HEK293 (cell line): ENCODE measurements around the gene ELL.
A peak's percentile ranks its signal among the peaks of the same experiment; 100 is the strongest.

Experiments
- CTCF ChIA-PET: fragments of 350-600 bp; formaldehyde crosslinking; extraction: SDS; loops from one replicate; lab custom pipeline; 2021; ENCODE audit warnings: antibody characterized with exemption; lab: Yijun Ruan, JAX
- POLR2A ChIA-PET: fragments of 300-600 bp; formaldehyde crosslinking; extraction: SDS; loops from one replicate; lab custom pipeline; 2020; ENCODE audit warnings: antibody characterized with exemption, inconsistent platforms; lab: Yijun Ruan, JAX
- H3K27ac ChIP-seq: fragments of 200-500 bp; sonication (Bioruptor generic); 2 replicates; pipeline ENCODE4 v1.5.1; 2014; ENCODE audit warnings: low read depth, low read length, control low read depth, inconsistent platforms; ENCODE audit errors: extremely low read depth
- H3K36me3 ChIP-seq, 2 experiments: fragments of 200-500 bp in 1 of 2; sonication (Bioruptor generic) in 1 of 2; 1 replicate in 1 of 2; 2 replicates in 1 of 2; pipeline ENCODE4 v1.5.1; 2014 to 2017; ENCODE audit warnings: inconsistent platforms in 2 of 2, low read length in 2 of 2; ENCODE audit not compliant: control insufficient read depth in 2 of 2, insufficient read depth in 1 of 2
- H3K4me1 ChIP-seq: fragments of 200-500 bp; sonication (Bioruptor generic); 2 replicates; pipeline ENCODE4 v1.5.1; 2014; ENCODE audit warnings: mild to moderate bottlenecking, low read length, inconsistent platforms; ENCODE audit not compliant: control insufficient read depth, insufficient read depth
- H3K4me3 ChIP-seq: 2 replicates; pipeline ENCODE4 v1.5.1; 2011; ENCODE audit warnings: low read depth, mild to moderate bottlenecking, control low read depth, low read length, moderate library complexity
- H3K9me3 ChIP-seq: fragments of 200-500 bp; sonication (Bioruptor generic); 2 replicates; pipeline ENCODE4 v1.5.1; 2014; ENCODE audit warnings: low read depth, low read length, inconsistent platforms; ENCODE audit not compliant: control insufficient read depth, insufficient read depth
- BCL11A ChIP-seq: fragments of 450-650 bp; formaldehyde crosslinking; IDR thresholded peaks from 2 replicates; pipeline ENCODE4 v1.5.1; 2016; ENCODE audit warnings: low read depth, missing biosample characterization, missing genetic modification characterization
- IKZF3 ChIP-seq: fragments of 450-650 bp; IDR thresholded peaks from 2 replicates; pipeline ENCODE4 v1.5.0; 2018; ENCODE audit warnings: missing biosample characterization, mild to moderate bottlenecking, missing genetic modification characterization, moderate library complexity
- KLF16 ChIP-seq: fragments of 450-650 bp; formaldehyde crosslinking; IDR thresholded peaks from 2 replicates; pipeline ENCODE4 v1.5.1; 2017; ENCODE audit warnings: missing biosample characterization, missing genetic modification characterization
- MYNN ChIP-seq: fragments of 450-650 bp; formaldehyde crosslinking; IDR thresholded peaks from 2 replicates; pipeline ENCODE4 v1.5.1; 2016; ENCODE audit warnings: missing biosample characterization, missing genetic modification characterization, borderline replicate concordance
- TCF7L2 ChIP-seq: IDR thresholded peaks from 2 replicates; pipeline ENCODE4 v1.6.1; 2011; ENCODE audit warnings: low read depth, mild to moderate bottlenecking, inconsistent platforms, low read length, moderate library complexity, borderline replicate concordance
- TRIM28 ChIP-seq: IDR thresholded peaks from 2 replicates; pipeline ENCODE4 v1.6.1; 2011; ENCODE audit warnings: low read length, control low read depth, borderline replicate concordance
- ZEB2 ChIP-seq: fragments of 450-650 bp; formaldehyde crosslinking; IDR thresholded peaks from 2 replicates; pipeline ENCODE4 v1.5.1; 2016; ENCODE audit warnings: missing biosample characterization, missing genetic modification characterization
- ZFHX2 ChIP-seq: fragments of 450-650 bp; formaldehyde crosslinking; conservative IDR thresholded peaks from 2 replicates; pipeline ENCODE4 v1.5.1; 2016; ENCODE audit warnings: missing biosample characterization, missing genetic modification characterization
- ZFP3 ChIP-seq: fragments of 450-650 bp; formaldehyde crosslinking; IDR thresholded peaks from 2 replicates; pipeline ENCODE4 v1.5.1; 2016; ENCODE audit warnings: low read depth, missing biosample characterization, missing genetic modification characterization
- ZFP69B ChIP-seq: fragments of 450-650 bp; formaldehyde crosslinking; IDR thresholded peaks from 2 replicates; pipeline ENCODE4 v1.5.1; 2016; ENCODE audit warnings: missing biosample characterization, missing genetic modification characterization
- ZNF155 ChIP-seq: fragments of 450-650 bp; formaldehyde crosslinking; IDR thresholded peaks from 2 replicates; pipeline ENCODE4 v1.5.1; 2016; ENCODE audit warnings: missing biosample characterization, missing genetic modification characterization
- ZNF169 ChIP-seq: fragments of 450-650 bp; formaldehyde crosslinking; IDR thresholded peaks from 2 replicates; pipeline ENCODE4 v1.5.1; 2016; ENCODE audit warnings: missing biosample characterization, missing genetic modification characterization
- ZNF221 ChIP-seq: fragments of 450-650 bp; formaldehyde crosslinking; IDR thresholded peaks from 2 replicates; pipeline ENCODE4 v1.5.1; 2017; ENCODE audit warnings: missing biosample characterization, missing genetic modification characterization, borderline replicate concordance
- ZNF341 ChIP-seq: fragments of 450-650 bp; formaldehyde crosslinking; IDR thresholded peaks from 2 replicates; pipeline ENCODE4; 2016; ENCODE audit warnings: low read depth, missing biosample characterization, missing genetic modification characterization
- ZNF350 ChIP-seq: fragments of 450-650 bp; formaldehyde crosslinking; IDR thresholded peaks from 2 replicates; pipeline ENCODE4 v1.5.0; 2017; ENCODE audit warnings: missing biosample characterization, mild to moderate bottlenecking, missing genetic modification characterization
- ZNF398 ChIP-seq: fragments of 450-650 bp; formaldehyde crosslinking; IDR thresholded peaks from 2 replicates; pipeline ENCODE4 v1.5.1; 2017; ENCODE audit warnings: missing biosample characterization, missing genetic modification characterization
- ZNF423 ChIP-seq: fragments of 450-650 bp; formaldehyde crosslinking; IDR thresholded peaks from 2 replicates; pipeline ENCODE4 v1.5.1; 2016; ENCODE audit warnings: missing biosample characterization, missing genetic modification characterization
- ZNF521 ChIP-seq: fragments of 450-650 bp; formaldehyde crosslinking; IDR thresholded peaks from 2 replicates; pipeline ENCODE4 v1.5.1; 2017; ENCODE audit warnings: missing biosample characterization, mild to moderate bottlenecking, missing genetic modification characterization
- ZNF549 ChIP-seq: fragments of 450-650 bp; IDR thresholded peaks from 2 replicates; pipeline ENCODE4 v1.5.1; 2018; ENCODE audit warnings: missing biosample characterization, missing genetic modification characterization, mild to moderate bottlenecking, inconsistent platforms, moderate library complexity
- ZSCAN16 ChIP-seq: fragments of 450-650 bp; formaldehyde crosslinking; IDR thresholded peaks from 2 replicates; pipeline ENCODE4 v1.5.1; 2016; ENCODE audit warnings: missing biosample characterization, missing genetic modification characterization
- TF ChIP-seq, protein P1 (sequence below): fragments of 450-650 bp; formaldehyde crosslinking; IDR thresholded peaks from 2 replicates; pipeline ENCODE4 v1.5.1; 2017; ENCODE audit warnings: missing biosample characterization, missing genetic modification characterization
- TF ChIP-seq, protein P2 (sequence below): sonication (generic); formaldehyde crosslinking; IDR thresholded peaks from 2 replicates; pipeline ENCODE4 v1.8.1; 2022; ENCODE audit warnings: mild to moderate bottlenecking, moderate library complexity, missing genetic modification reagents
- TF ChIP-seq, protein P3 (sequence below): fragments of 450-650 bp; IDR thresholded peaks from 2 replicates; pipeline ENCODE4 v1.5.1; 2018; ENCODE audit warnings: missing biosample characterization, missing genetic modification characterization
- TF ChIP-seq, protein P4 (sequence below): fragments of 450-650 bp; formaldehyde crosslinking; IDR thresholded peaks from 2 replicates; pipeline ENCODE4 v1.5.1; 2016; ENCODE audit warnings: missing biosample characterization, missing genetic modification characterization
- TF ChIP-seq, protein P5 (sequence below): fragments of 450-650 bp; formaldehyde crosslinking; IDR thresholded peaks from 2 replicates; pipeline ENCODE4 v1.5.1; 2017; ENCODE audit warnings: missing biosample characterization, missing genetic modification characterization
- TF ChIP-seq, protein P6 (sequence below): fragments of 450-650 bp; formaldehyde crosslinking; IDR thresholded peaks from 2 replicates; pipeline ENCODE4 v1.5.1; 2016; ENCODE audit warnings: missing biosample characterization, missing genetic modification characterization, low read depth

ELL gene

GRCh38 chr19:18522124-18522861 is 423 bp upstream of the ELL start:
- CTCF ChIA-PET, result interaction anchor here (0.6 to 1.4 kb wide), 7 partner anchors 16 to 168 kb away, joined by 3 to 7 read pairs (median 3); no protein-coding TSS in a partner anchor
- 0 out of 2 replicates have a peak overlapping the region, but pooled peaks have one; percentile 81 for H3K27ac ChIP-seq
- TF ChIP-seq ZFP69B, result peak; percentile 27; the same call in 1 of the 2 replicates
- TF ChIP-seq ZNF341, result no peak
- no peak for TF ChIP-seq IKZF3 (tag by site-specific recombination)
- TF ChIP-seq KLF16 (tag by site-specific recombination), result peak; percentile 20; the same call in 1 of the 2 replicates
- TF ChIP-seq ZFHX2, result peak; percentile 71
- TF ChIP-seq, protein P1, sequence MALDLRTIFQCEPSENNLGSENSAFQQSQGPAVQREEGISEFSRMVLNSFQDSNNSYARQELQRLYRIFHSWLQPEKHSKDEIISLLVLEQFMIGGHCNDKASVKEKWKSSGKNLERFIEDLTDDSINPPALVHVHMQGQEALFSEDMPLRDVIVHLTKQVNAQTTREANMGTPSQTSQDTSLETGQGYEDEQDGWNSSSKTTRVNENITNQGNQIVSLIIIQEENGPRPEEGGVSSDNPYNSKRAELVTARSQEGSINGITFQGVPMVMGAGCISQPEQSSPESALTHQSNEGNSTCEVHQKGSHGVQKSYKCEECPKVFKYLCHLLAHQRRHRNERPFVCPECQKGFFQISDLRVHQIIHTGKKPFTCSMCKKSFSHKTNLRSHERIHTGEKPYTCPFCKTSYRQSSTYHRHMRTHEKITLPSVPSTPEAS (tag by site-specific recombination), result no peak
- no peak for TF ChIP-seq ZNF155 (tag by site-specific recombination)
- no peak for TF ChIP-seq TRIM28
- no peak for TF ChIP-seq ZNF350 (tag by site-specific recombination)
- TF ChIP-seq, protein P2, sequence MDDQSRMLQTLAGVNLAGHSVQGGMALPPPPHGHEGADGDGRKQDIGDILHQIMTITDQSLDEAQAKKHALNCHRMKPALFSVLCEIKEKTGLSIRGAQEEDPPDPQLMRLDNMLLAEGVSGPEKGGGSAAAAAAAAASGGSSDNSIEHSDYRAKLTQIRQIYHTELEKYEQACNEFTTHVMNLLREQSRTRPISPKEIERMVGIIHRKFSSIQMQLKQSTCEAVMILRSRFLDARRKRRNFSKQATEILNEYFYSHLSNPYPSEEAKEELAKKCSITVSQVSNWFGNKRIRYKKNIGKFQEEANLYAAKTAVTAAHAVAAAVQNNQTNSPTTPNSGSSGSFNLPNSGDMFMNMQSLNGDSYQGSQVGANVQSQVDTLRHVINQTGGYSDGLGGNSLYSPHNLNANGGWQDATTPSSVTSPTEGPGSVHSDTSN (CRISPR knock-in tag), result no peak
- TF ChIP-seq ZNF221, result no peak
- no peak for TF ChIP-seq ZNF398
- TF ChIP-seq, protein P3, sequence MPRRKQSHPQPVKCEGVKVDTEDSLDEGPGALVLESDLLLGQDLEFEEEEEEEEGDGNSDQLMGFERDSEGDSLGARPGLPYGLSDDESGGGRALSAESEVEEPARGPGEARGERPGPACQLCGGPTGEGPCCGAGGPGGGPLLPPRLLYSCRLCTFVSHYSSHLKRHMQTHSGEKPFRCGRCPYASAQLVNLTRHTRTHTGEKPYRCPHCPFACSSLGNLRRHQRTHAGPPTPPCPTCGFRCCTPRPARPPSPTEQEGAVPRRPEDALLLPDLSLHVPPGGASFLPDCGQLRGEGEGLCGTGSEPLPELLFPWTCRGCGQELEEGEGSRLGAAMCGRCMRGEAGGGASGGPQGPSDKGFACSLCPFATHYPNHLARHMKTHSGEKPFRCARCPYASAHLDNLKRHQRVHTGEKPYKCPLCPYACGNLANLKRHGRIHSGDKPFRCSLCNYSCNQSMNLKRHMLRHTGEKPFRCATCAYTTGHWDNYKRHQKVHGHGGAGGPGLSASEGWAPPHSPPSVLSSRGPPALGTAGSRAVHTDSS (tag by site-specific recombination), result no peak
- 0 out of 2 replicates have a peak, but pooled peaks have one; percentile 13 for TF ChIP-seq BCL11A (tag by site-specific recombination)
- TF ChIP-seq, protein P4, sequence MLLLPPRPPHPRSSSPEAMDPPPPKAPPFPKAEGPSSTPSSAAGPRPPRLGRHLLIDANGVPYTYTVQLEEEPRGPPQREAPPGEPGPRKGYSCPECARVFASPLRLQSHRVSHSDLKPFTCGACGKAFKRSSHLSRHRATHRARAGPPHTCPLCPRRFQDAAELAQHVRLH (tag by site-specific recombination), result no peak; the same call in 1 of the 2 replicates
- no peak for TF ChIP-seq TCF7L2
- TF ChIP-seq ZNF169 (tag by site-specific recombination), result no peak
- TF ChIP-seq ZFP3, result no peak
- no peak for TF ChIP-seq ZNF521
- TF ChIP-seq ZSCAN16, result no peak
- TF ChIP-seq, protein P5, sequence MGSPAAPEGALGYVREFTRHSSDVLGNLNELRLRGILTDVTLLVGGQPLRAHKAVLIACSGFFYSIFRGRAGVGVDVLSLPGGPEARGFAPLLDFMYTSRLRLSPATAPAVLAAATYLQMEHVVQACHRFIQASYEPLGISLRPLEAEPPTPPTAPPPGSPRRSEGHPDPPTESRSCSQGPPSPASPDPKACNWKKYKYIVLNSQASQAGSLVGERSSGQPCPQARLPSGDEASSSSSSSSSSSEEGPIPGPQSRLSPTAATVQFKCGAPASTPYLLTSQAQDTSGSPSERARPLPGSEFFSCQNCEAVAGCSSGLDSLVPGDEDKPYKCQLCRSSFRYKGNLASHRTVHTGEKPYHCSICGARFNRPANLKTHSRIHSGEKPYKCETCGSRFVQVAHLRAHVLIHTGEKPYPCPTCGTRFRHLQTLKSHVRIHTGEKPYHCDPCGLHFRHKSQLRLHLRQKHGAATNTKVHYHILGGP, result no peak
- TF ChIP-seq ZNF423 (tag by site-specific recombination), result no peak
- TF ChIP-seq, protein P6, sequence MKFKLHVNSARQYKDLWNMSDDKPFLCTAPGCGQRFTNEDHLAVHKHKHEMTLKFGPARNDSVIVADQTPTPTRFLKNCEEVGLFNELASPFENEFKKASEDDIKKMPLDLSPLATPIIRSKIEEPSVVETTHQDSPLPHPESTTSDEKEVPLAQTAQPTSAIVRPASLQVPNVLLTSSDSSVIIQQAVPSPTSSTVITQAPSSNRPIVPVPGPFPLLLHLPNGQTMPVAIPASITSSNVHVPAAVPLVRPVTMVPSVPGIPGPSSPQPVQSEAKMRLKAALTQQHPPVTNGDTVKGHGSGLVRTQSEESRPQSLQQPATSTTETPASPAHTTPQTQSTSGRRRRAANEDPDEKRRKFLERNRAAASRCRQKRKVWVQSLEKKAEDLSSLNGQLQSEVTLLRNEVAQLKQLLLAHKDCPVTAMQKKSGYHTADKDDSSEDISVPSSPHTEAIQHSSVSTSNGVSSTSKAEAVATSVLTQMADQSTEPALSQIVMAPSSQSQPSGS, result peak; percentile 67; the same call in 1 of the 2 replicates
- no peak for TF ChIP-seq MYNN
- 0 out of 2 replicates have a peak, but pooled peaks have one; percentile 25 for TF ChIP-seq ZEB2
- no peak for TF ChIP-seq ZNF549 (tag by site-specific recombination)

More at GRCh38 chr19:18522124-18522861, 423 bp upstream of the ELL start:
- Histone ChIP-seq H3K9me3 (no peaks in the 10 kb centered on the region), H3K4me1 (no peaks in the 10 kb centered on the region), H3K4me3 (peak overlapping the region; percentile 100), H3K36me3 (no peaks in the 10 kb centered on the region)
- POLR2A ChIA-PET, result interaction anchor here (0.5 to 2.7 kb wide), 12 partner anchors 16 to 397 kb away, joined by 3 to 15 read pairs (median 4); partner anchors contain the start of genes COPE, DDX49, KXD1 and REX1BD
